IPS DF 6.9 (cell line): ENCODE measurements around the gene DPP7.

Source experiments
- DNase-seq: peaks from one replicate; pipeline ENCODE4 v3.0.0-alpha.2; 2013; ENCODE audit warnings: low read depth, low spot score
- H3K27ac ChIP-seq: one replicate; pipeline ENCODE4 v1.5.1; 2013; ENCODE audit warnings: low read length, control low read depth
- H3K27me3 ChIP-seq: 2 replicates; pipeline ENCODE4 v1.6.1; 2013; ENCODE audit warnings: mild to moderate bottlenecking, low read length; ENCODE audit not compliant: control insufficient read depth, insufficient read depth
- H3K36me3 ChIP-seq: 2 replicates; pipeline ENCODE4 v1.6.1; 2013; ENCODE audit warnings: low read length; ENCODE audit not compliant: control insufficient read depth, insufficient read depth
- H3K4me1 ChIP-seq: 2 replicates; pipeline ENCODE4 v1.6.1; 2013; ENCODE audit warnings: low read length; ENCODE audit not compliant: control insufficient read depth, insufficient read depth
- H3K4me3 ChIP-seq: 2 replicates; pipeline ENCODE4 v1.5.1; 2013; ENCODE audit warnings: mild to moderate bottlenecking, low read length
- H3K9me3 ChIP-seq: 2 replicates; pipeline ENCODE4 v1.6.1; 2013; ENCODE audit warnings: low read length, inconsistent platforms; ENCODE audit not compliant: control insufficient read depth, insufficient read depth
- WGBS: extraction: QIAGEN DNeasy Blood & Tissue Kit; methylation state at CpG from one replicate; pipeline ENCODE4 v1.1.7; 2013; ENCODE audit warnings: mixed read lengths, missing lambda C conversion rate; ENCODE audit not compliant: insufficient read length, insufficient coverage; 5-methylcytosine and 5-hydroxymethylcytosine counted together

Gene DPP7

GRCh38 chr9:137076636-137077009 is 37.9 kb downstream of the DPP7 start:
- no peak overlapping the region for H3K27ac ChIP-seq
- no peak for DNase-seq
- no CpG with 5 or more reads among the region's 15 CpGs for WGBS
- H3K4me1 ChIP-seq = peaks cover 9% of the 10 kb centered on the region
- H3K27me3 ChIP-seq = peaks cover 13% of the 10 kb centered on the region; the same call in 1 of the 2 replicates
- H3K9me3 ChIP-seq = no peaks in the 10 kb centered on the region
- H3K4me3 ChIP-seq = no peak overlapping the region; the same call in 1 of the 2 replicates
- no peaks in the 10 kb centered on the region for H3K36me3 ChIP-seq

- H3K27ac ChIP-seq = no peak overlapping the region
Observed at GRCh38 chr9:137075275-137075775, 39.2 kb downstream of the DPP7 start.

DNA sequence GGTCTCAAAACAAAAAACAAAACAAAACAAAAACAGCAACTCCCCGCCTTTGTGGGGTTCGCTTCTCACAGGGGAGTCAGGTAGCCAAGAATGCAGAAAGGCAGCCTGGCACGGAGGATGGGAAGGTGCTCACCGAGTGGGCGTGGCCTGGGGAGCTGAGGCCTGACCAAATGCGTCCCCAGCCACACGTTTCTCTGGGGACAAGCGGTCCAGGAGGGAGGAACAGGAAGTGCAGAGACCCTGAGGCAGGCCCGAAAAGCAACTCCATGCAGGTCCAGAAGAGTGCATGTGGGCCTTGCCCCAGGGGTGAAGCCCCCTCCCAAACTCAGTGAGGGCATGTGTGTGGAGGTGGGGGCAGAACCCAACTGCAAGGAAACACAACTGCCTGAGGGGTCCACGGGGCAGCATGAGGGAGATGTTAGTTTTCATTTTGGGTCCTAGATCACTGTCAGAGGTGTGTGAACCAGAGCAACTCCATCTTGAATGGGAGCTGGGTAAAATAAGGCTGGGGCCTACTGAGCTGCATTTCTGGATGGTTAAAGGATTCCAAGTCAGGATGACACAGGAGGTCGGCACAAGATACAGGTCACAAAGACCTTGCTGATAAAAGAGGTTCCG is 39.8 kb downstream of the DPP7 start:
- no peak overlapping the region for H3K27ac ChIP-seq
- peaks cover 13% of the 10 kb centered on the region; the same call in 1 of the 2 replicates for H3K27me3 ChIP-seq
- no peak overlapping the region for H3K4me3 ChIP-seq
- H3K9me3 ChIP-seq = no peaks in the 10 kb centered on the region
- no peaks in the 10 kb centered on the region for H3K36me3 ChIP-seq
- no peak for DNase-seq
- WGBS = no CpG with 5 or more reads among the region's 12 CpGs
- H3K4me1 ChIP-seq = peaks cover 13% of the 10 kb centered on the region

More at GRCh38 chr9:137075275-137075775, 39.2 kb downstream of the DPP7 start:
- H3K4me1 ChIP-seq = peaks cover 13% of the 10 kb centered on the region
- H3K27me3 ChIP-seq = peaks cover 13% of the 10 kb centered on the region; the same call in 1 of the 2 replicates
- no peak for DNase-seq
- WGBS = no CpG with 5 or more reads among the region's 12 CpGs
- no peaks in the 10 kb centered on the region for H3K9me3 ChIP-seq
- H3K4me3 ChIP-seq = no peak overlapping the region
- H3K36me3 ChIP-seq = no peaks in the 10 kb centered on the region

DNA sequence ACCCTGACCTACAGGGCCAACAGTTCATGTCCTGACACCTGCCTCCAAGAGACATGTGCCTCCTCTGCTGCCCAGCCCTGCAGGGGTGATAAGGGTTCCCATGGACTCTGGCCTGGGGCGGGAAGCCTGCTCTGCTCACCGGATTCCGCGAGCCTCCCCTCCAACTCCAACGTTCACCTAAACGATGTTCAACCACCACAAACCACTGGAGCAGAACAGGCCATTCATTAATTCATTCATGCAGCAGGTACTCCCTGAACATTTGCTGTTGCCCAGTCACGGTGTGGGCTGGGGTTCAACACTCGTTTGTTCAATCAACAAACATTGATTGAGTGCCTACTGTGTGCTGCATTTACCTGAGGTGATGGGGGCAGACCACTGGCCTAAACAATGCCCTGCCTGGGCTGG is 40.5 kb downstream of the DPP7 start:
- H3K36me3 ChIP-seq = no peaks in the 10 kb centered on the region
- H3K27ac ChIP-seq = no peak overlapping the region
- no CpG with 5 or more reads among the region's 8 CpGs for WGBS
- H3K4me3 ChIP-seq = no peak overlapping the region
- H3K4me1 ChIP-seq = peaks cover 16% of the 10 kb centered on the region
- peaks cover 13% of the 10 kb centered on the region; the same call in 1 of the 2 replicates for H3K27me3 ChIP-seq
- DNase-seq = no peak
- H3K9me3 ChIP-seq = no peaks in the 10 kb centered on the region

DNA sequence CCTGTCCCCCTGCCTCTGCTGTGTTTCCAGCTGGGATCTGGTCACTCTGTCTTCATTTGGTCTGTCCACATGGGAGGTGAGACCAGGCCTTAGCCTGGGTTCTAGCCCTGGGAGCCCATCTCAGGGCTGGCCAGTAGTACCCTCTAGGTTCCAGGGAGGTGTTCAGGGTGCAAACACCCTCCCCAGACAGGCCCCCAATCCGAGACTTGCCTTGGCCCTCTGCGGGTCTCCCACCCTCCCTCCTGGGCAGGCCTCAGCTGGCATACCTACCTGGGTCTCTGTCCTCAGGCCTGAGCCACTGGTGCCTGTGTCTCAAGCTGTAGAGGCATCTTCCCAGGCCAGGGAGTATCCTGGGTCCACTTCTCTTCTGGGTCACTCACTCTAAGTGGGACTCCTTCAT is 43.3 kb downstream of the DPP7 start:
- Histone ChIP-seq H3K27me3 (no peaks in the 10 kb centered on the region), H3K36me3 (no peaks in the 10 kb centered on the region; the same call in 1 of the 2 replicates), H3K4me3 (no peak overlapping the region), H3K27ac (no peak overlapping the region), H3K4me1 (peaks cover 14% of the 10 kb centered on the region), H3K9me3 (no peaks in the 10 kb centered on the region)
- DNase-seq = no peak
- WGBS = no CpG with 5 or more reads among the region's 2 CpGs

DNA sequence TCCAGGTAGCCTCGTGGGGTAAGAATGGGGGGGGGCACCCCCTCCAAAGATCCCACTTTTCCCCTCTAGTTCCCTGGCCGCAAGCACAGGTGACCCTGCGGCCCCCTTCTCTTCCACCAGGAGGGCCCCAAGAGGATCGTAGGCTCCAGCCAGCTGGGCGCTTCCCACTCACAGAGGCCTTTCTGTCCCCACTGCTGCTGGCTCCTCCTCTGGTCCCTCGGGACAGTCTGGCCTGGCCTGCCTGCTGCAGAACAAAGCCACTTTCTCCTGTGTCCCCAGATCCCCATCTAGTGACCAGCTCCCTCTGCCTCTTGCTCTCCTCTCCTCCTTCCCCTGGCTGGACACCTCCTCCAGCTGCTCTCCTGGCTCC is 43.6 kb downstream of the DPP7 start:
- WGBS = no CpG with 5 or more reads among the region's 6 CpGs
- DNase-seq = no peak
- Histone ChIP-seq H3K36me3 (no peaks in the 10 kb centered on the region; the same call in 1 of the 2 replicates), H3K27ac (no peak overlapping the region), H3K4me3 (peak overlapping the region; percentile 4; the same call in 1 of the 2 replicates), H3K27me3 (no peaks in the 10 kb centered on the region), H3K9me3 (no peaks in the 10 kb centered on the region), H3K4me1 (peaks cover 14% of the 10 kb centered on the region)

DNA sequence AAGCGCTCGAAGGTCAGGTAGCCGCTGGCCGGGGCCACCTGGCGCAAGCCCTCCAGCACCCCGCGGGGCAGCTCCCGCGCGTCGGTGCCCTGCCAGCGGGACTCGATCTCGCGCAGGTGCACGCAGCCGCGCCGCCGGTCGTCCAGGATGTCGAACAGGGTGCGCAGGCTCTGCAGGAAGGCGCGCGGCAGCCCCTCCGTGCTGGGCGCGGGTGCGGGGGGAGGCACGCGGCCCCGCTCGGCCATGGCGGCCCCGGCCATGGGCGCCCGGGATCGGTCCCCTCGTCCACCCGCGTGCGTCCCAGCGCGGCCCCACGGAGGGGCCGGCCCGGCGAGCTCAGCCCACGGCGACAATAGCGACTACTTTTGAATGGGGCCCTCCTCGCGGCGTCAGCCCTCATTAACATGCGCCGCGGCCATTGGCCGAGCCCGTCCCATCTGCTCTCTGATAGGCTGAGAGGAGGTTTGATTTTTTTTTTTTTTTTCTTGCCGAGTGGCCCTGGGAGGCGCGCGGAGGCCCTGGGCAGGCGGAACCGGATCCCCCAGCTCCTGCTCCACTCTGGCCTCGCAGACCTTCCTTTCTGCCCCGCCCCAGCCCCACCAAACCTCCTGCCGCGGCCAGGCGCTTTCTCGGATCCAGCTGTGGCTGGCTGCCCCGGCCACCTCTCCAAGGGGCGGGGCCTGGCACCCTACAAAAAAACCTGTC is 44.2 kb downstream of the DPP7 start, which contains the start of gene SAPCD2:
Gene SAPCD2 (minus strand): TSS at position 357 of the 705 bp plus-strand sequence. CDS start 97 bp downstream, at position 260.
- peaks cover 14% of the 10 kb centered on the region for H3K4me1 ChIP-seq
- no peaks in the 10 kb centered on the region; the same call in 1 of the 2 replicates for H3K36me3 ChIP-seq
- no peaks in the 10 kb centered on the region for H3K9me3 ChIP-seq
- H3K27me3 ChIP-seq = no peaks in the 10 kb centered on the region
- no CpG with 5 or more reads among the region's 74 CpGs for WGBS
- H3K27ac ChIP-seq = no peak within 1 kb of the TSS
- no peak for DNase-seq
- peak within 1 kb of the TSS; percentile 76 for H3K4me3 ChIP-seq

GRCh38 chr9:137069508-137070091 is 44.9 kb downstream of the DPP7 start:
- Histone ChIP-seq H3K4me3 (peak overlapping the region; percentile 76), H3K36me3 (peaks cover 3% of the 10 kb centered on the region; the same call in 1 of the 2 replicates), H3K4me1 (peaks cover 12% of the 10 kb centered on the region), H3K9me3 (no peaks in the 10 kb centered on the region), H3K27me3 (no peaks in the 10 kb centered on the region), H3K27ac (no peak overlapping the region)
- WGBS = no CpG with 5 or more reads among the region's 52 CpGs
- DNase-seq = no peak

- peaks cover 6% of the 10 kb centered on the region; the same call in 1 of the 2 replicates for H3K36me3 ChIP-seq
- H3K9me3 ChIP-seq = no peaks in the 10 kb centered on the region
- no peaks in the 10 kb centered on the region for H3K27me3 ChIP-seq
- peaks cover 12% of the 10 kb centered on the region for H3K4me1 ChIP-seq
- no peak overlapping the region for H3K27ac ChIP-seq
- no peak for DNase-seq
- WGBS = no CpG with 5 or more reads among the region's 17 CpGs
- H3K4me3 ChIP-seq = peak overlapping the region; percentile 76; the same call in 1 of the 2 replicates
Observed at GRCh38 chr9:137068539-137069507, 45.7 kb downstream of the DPP7 start.
